Esophagus muscularis mucosa (tissue), 3 donors: Measurements from ENCODE around the gene TOLLIP.

Source experiments
- POLR2A ChIP-seq: fragments of 450-650 bp; IDR thresholded peaks from one replicate; pipeline ENCODE4 v1.6.1; 2017; ENCODE audit warnings: antibody characterized with exemption, moderate library complexity, mild to moderate bottlenecking, low read depth
- TF ChIP-seq, protein P1 (sequence below), 3 experiments: fragments of 200-600 bp in 2 of 3; fragments of 450-650 bp in 1 of 3; sonication (generic) in 2 of 3; IDR thresholded peaks; one replicate each; pipeline ENCODE4 v1.5.1; 2017 to 2019; ENCODE audit warnings: antibody characterized with exemption in 3 of 3, mild to moderate bottlenecking in 2 of 3, moderate library complexity in 1 of 3

DNA sequence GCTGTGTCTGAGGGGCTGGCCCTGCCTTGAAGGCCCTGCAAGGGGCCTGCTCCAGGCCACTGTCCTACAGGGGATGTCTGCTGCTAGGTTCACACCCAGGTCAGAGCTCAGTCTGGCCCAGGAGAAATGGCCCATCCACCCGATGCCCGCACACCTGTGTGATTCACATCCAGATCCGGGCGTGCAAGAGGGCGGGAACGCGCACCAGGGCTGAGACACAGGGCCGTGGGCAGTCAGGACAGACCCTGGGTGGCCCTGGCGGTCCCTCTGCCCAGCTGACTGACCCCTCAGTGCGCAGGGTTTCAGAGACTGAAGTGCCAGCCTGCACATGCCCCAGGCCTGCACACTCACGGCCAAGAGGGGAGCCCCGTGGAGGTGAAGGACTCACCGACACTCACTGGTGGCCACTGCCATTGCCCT, 7.4 kb downstream of the TOLLIP start:
- TF ChIP-seq, protein P1, sequence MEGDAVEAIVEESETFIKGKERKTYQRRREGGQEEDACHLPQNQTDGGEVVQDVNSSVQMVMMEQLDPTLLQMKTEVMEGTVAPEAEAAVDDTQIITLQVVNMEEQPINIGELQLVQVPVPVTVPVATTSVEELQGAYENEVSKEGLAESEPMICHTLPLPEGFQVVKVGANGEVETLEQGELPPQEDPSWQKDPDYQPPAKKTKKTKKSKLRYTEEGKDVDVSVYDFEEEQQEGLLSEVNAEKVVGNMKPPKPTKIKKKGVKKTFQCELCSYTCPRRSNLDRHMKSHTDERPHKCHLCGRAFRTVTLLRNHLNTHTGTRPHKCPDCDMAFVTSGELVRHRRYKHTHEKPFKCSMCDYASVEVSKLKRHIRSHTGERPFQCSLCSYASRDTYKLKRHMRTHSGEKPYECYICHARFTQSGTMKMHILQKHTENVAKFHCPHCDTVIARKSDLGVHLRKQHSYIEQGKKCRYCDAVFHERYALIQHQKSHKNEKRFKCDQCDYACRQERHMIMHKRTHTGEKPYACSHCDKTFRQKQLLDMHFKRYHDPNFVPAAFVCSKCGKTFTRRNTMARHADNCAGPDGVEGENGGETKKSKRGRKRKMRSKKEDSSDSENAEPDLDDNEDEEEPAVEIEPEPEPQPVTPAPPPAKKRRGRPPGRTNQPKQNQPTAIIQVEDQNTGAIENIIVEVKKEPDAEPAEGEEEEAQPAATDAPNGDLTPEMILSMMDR (IDR thresholded peaks at IDR 0.05) = no peak
- no peak for TF ChIP-seq POLR2A
